Right atrium auricular region (tissue), 2 donors: Measurements from ENCODE around the gene CHKB. TPM values are rescaled to one million over a fixed set of nuclear protein-coding genes. Genes with fewer than 3 reads are reported as not detected.

Source experiments
- DNase-seq: peaks from one replicate; pipeline ENCODE4 v3.0.0-alpha.2; 2019; ENCODE audit warnings: low spot score
- H3K27ac ChIP-seq, 2 donors: fragments of 200-600 bp; sonication (generic); 1 replicate in 1 of 2; 2 replicates in 1 of 2; pipeline ENCODE4 v1.5.1; 2016 to 2019
- H3K27me3 ChIP-seq, 2 donors: fragments of 200-600 bp; sonication (generic); one replicate each; pipeline versions ENCODE4 v1.5.1 to v1.6.0; 2017 to 2019
- H3K36me3 ChIP-seq: fragments of 200-600 bp; sonication (generic); one replicate; pipeline ENCODE4 v1.5.1; 2016
- H3K4me1 ChIP-seq, 2 donors: fragments of 200-600 bp; sonication (generic); one replicate each; pipeline versions ENCODE4 v1.5.1 to v1.6.0; 2017 to 2019
- H3K4me3 ChIP-seq, 2 donors: fragments of 200-600 bp; sonication (generic); 1 replicate in 1 of 2; 2 replicates in 1 of 2; pipeline ENCODE4 v1.5.1; 2017 to 2019; ENCODE audit warnings: mild to moderate bottlenecking in 1 of 2, moderate library complexity in 1 of 2
- H3K9me3 ChIP-seq, 2 donors: fragments of 200-600 bp; sonication (generic); one replicate each; pipeline ENCODE4 v1.5.1; 2019
- CTCF ChIP-seq, 2 donors: fragments of 200-600 bp; sonication (generic); IDR thresholded peaks; one replicate each; pipeline ENCODE4 v1.5.1; 2019; ENCODE audit warnings: antibody characterized with exemption in 2 of 2
- total RNA-seq, 2 donors: library from RNA; depleted of rRNA; stranded (reverse); fragments of >200 nt; gene quantifications; one replicate each; pipeline ENCODE4 v1.1.0, GENCODE V29; 2016

The CHKB gene
- total RNA-seq, 2 donors from 2014 or later = 25.1 to 29.5 TPM

- DNase-seq = no peak
- Histone ChIP-seq H3K4me3 (no peak overlapping the region), H3K36me3 (no peaks in the 10 kb centered on the region), H3K27ac (no peak overlapping the region), H3K27me3 (peaks cover 4 to 8% of the 10 kb centered on the region in 2 donors), H3K4me1 (peaks cover 0 to 11% of the 10 kb centered on the region in 2 donors), H3K9me3 (no peaks in the 10 kb centered on the region)
- TF ChIP-seq CTCF (IDR thresholded peaks at IDR 0.05) = no peak
Observed at GRCh38 chr22:50605613-50606074, 23.0 kb upstream of the CHKB start.

GRCh38 chr22:50605002-50605612, 22.5 kb upstream of the CHKB start:
- DNase-seq = no peak
- H3K9me3 ChIP-seq = no peaks in the 10 kb centered on the region
- H3K4me3 ChIP-seq = no peak overlapping the region
- no peak for TF ChIP-seq CTCF (IDR thresholded peaks at IDR 0.05)
- H3K36me3 ChIP-seq = no peaks in the 10 kb centered on the region
- H3K27me3 ChIP-seq = peaks cover 4 to 8% of the 10 kb centered on the region in 2 donors
- H3K27ac ChIP-seq = no peak overlapping the region
- peaks cover 0 to 13% of the 10 kb centered on the region in 2 donors for H3K4me1 ChIP-seq

GRCh38 chr22:50604256-50605001, 21.8 kb upstream of the CHKB start:
- Histone ChIP-seq H3K27ac (no peak overlapping the region), H3K9me3 (no peaks in the 10 kb centered on the region), H3K36me3 (no peaks in the 10 kb centered on the region), H3K4me3 (no peak overlapping the region), H3K4me1 (peaks cover 0 to 17% of the 10 kb centered on the region in 2 donors), H3K27me3 (peaks cover 4 to 8% of the 10 kb centered on the region in 2 donors)
- TF ChIP-seq CTCF (IDR thresholded peaks at IDR 0.05) = no peak
- DNase-seq = no peak

- H3K9me3 ChIP-seq = no peaks in the 10 kb centered on the region
- no peak overlapping the region for H3K27ac ChIP-seq
- no peak overlapping the region for H3K4me3 ChIP-seq
- peaks cover 4 to 8% of the 10 kb centered on the region in 2 donors for H3K27me3 ChIP-seq
- no peak for TF ChIP-seq CTCF (IDR thresholded peaks at IDR 0.05)
- H3K36me3 ChIP-seq = no peaks in the 10 kb centered on the region
- DNase-seq = no peak
- H3K4me1 ChIP-seq = peaks cover 0 to 17% of the 10 kb centered on the region in 2 donors
Observed at GRCh38 chr22:50603511-50604255, 21.0 kb upstream of the CHKB start.

- H3K27me3 ChIP-seq = peaks cover 4 to 8% of the 10 kb centered on the region in 2 donors
- no peak for DNase-seq
- no peak overlapping the region for H3K27ac ChIP-seq
- no peak overlapping the region for H3K4me3 ChIP-seq
- H3K36me3 ChIP-seq = no peaks in the 10 kb centered on the region
- H3K4me1 ChIP-seq = peaks cover 0 to 17% of the 10 kb centered on the region in 2 donors
- no peak for TF ChIP-seq CTCF (IDR thresholded peaks at IDR 0.05)
- no peaks in the 10 kb centered on the region for H3K9me3 ChIP-seq
Observed at GRCh38 chr22:50602338-50602700, 19.7 kb upstream of the CHKB start.
